Loucy (cell line): ENCODE results near the gene PPP4R4.

Experiments
- H2AFZ ChIP-seq: fragments of 200-600 bp; sonication (generic); 2 replicates; pipeline ENCODE4 v1.6.0; 2016; ENCODE audit warnings: antibody characterized with exemption, mild to moderate bottlenecking, low read length, moderate library complexity
- H3F3A ChIP-seq: fragments of 200-600 bp; 2 replicates; pipeline ENCODE4 v1.6.0; 2016; ENCODE audit warnings: antibody characterized with exemption, low read depth, mild to moderate bottlenecking
- H3K27me3 ChIP-seq: fragments of 200-600 bp; sonication (generic); 2 replicates; pipeline ENCODE4 v1.6.1; 2014; ENCODE audit warnings: low read length, mild to moderate bottlenecking; ENCODE audit not compliant: insufficient read depth, poor library complexity, severe bottlenecking
- H3K36me3 ChIP-seq: fragments of 200-600 bp; sonication (generic); 2 replicates; pipeline ENCODE4 v1.6.1; 2016; ENCODE audit warnings: low read length; ENCODE audit not compliant: insufficient read depth
- H3K4me1 ChIP-seq: fragments of 200-600 bp; sonication (generic); 2 replicates; pipeline ENCODE4 v1.5.1; 2014; ENCODE audit warnings: low read length, mild to moderate bottlenecking; ENCODE audit not compliant: insufficient read depth, poor library complexity, severe bottlenecking
- H3K4me2 ChIP-seq: fragments of 200-600 bp; sonication (generic); 2 replicates; pipeline ENCODE4 v1.6.0; 2014; ENCODE audit warnings: antibody characterized with exemption, low read length, low read depth, mild to moderate bottlenecking; ENCODE audit not compliant: poor library complexity, severe bottlenecking
- H3K4me3 ChIP-seq: fragments of 200-600 bp; sonication (generic); 2 replicates; pipeline ENCODE4 v1.5.1; 2014; ENCODE audit warnings: low read length, mild to moderate bottlenecking, mixed read lengths; ENCODE audit not compliant: poor library complexity, severe bottlenecking
- H3K79me2 ChIP-seq: fragments of 200-600 bp; sonication (generic); 2 replicates; pipeline ENCODE4 v1.6.1; 2014; ENCODE audit warnings: low read length; ENCODE audit not compliant: insufficient read depth
- H3K9ac ChIP-seq: fragments of 200-600 bp; sonication (generic); 2 replicates; pipeline ENCODE4 v1.6.0; 2014; ENCODE audit warnings: mild to moderate bottlenecking, low read depth, low read length, moderate library complexity; ENCODE audit not compliant: poor library complexity, severe bottlenecking
- H3K9me2 ChIP-seq: fragments of 200-600 bp; sonication (generic); replicated peaks from 2 replicates; pipeline ENCODE4 v1.6.1; 2016; ENCODE audit warnings: low read depth, low read length, mixed read lengths
- H3K9me3 ChIP-seq: fragments of 200-600 bp; sonication (generic); 2 replicates; pipeline ENCODE4 v1.6.1; 2014; ENCODE audit warnings: mild to moderate bottlenecking, antibody characterized with exemption, low read length, low read depth; ENCODE audit not compliant: insufficient read depth
- H4K20me1 ChIP-seq: fragments of 200-600 bp; sonication (generic); 2 replicates; pipeline ENCODE4 v1.6.0; 2014; ENCODE audit warnings: antibody characterized with exemption, low read length, mild to moderate bottlenecking; ENCODE audit not compliant: insufficient read depth, poor library complexity, severe bottlenecking
- CTCF ChIP-seq: fragments of 200-600 bp; sonication (generic); conservative IDR thresholded peaks from 2 replicates; pipeline ENCODE4 v1.5.1; 2014; ENCODE audit warnings: mild to moderate bottlenecking, antibody characterized with exemption, low read length
- EZH2phosphoT487 ChIP-seq: fragments of 200-600 bp; IDR thresholded peaks from 2 replicates; pipeline ENCODE4 v1.6.1; 2018; ENCODE audit warnings: antibody characterized with exemption, mild to moderate bottlenecking, moderate library complexity, borderline replicate concordance

Gene PPP4R4

GRCh38 chr14:94129758-94130414 is 44.2 kb upstream of the PPP4R4 start:
- H3K27me3 ChIP-seq, result no peaks in the 10 kb centered on the region
- H3K9ac ChIP-seq, result peak overlapping the region; percentile 65
- no peaks in the 10 kb centered on the region for H3K9me2 ChIP-seq
- peak overlapping the region; percentile 87 for H3K4me2 ChIP-seq
- H3K36me3 ChIP-seq, result no peaks in the 10 kb centered on the region
- peak overlapping the region; percentile 77 for H3K4me3 ChIP-seq
- peak overlapping the region; percentile 97 for H2AFZ ChIP-seq
- H3K79me2 ChIP-seq, result no peaks in the 10 kb centered on the region
- no peaks in the 10 kb centered on the region for H3K9me3 ChIP-seq
- H4K20me1 ChIP-seq, result no peaks in the 10 kb centered on the region
- no peaks in the 10 kb centered on the region for H3F3A ChIP-seq
- no peak for TF ChIP-seq EZH2phosphoT487
- TF ChIP-seq CTCF, result no peak
- peaks cover 5% of the 10 kb centered on the region for H3K4me1 ChIP-seq

GRCh38 chr14:94132285-94132887 is 41.7 kb upstream of the PPP4R4 start:
- Histone ChIP-seq H4K20me1 (no peaks in the 10 kb centered on the region), H3K36me3 (no peaks in the 10 kb centered on the region), H3F3A (no peaks in the 10 kb centered on the region), H3K27me3 (no peaks in the 10 kb centered on the region), H3K9me3 (peaks cover 4% of the 10 kb centered on the region; the same call in 1 of the 2 replicates), H2AFZ (no peak overlapping the region), H3K79me2 (no peaks in the 10 kb centered on the region), H3K4me2 (no peak overlapping the region), H3K4me1 (peaks cover 5% of the 10 kb centered on the region), H3K9me2 (no peaks in the 10 kb centered on the region), H3K4me3 (no peak overlapping the region), H3K9ac (no peak overlapping the region)
- TF ChIP-seq CTCF, result peak; percentile 85
- no peak for TF ChIP-seq EZH2phosphoT487

GRCh38 chr14:94135476-94135875 is 38.6 kb upstream of the PPP4R4 start:
- no peak overlapping the region for H3K4me3 ChIP-seq
- no peaks in the 10 kb centered on the region for H3K9me2 ChIP-seq
- H3K4me2 ChIP-seq, result no peak overlapping the region
- H3K79me2 ChIP-seq, result no peaks in the 10 kb centered on the region
- no peak overlapping the region for H3K9ac ChIP-seq
- H2AFZ ChIP-seq, result no peak overlapping the region
- H3K4me1 ChIP-seq, result peaks cover 4% of the 10 kb centered on the region
- H3K36me3 ChIP-seq, result no peaks in the 10 kb centered on the region
- TF ChIP-seq CTCF (no peak), EZH2phosphoT487 (no peak)
- no peaks in the 10 kb centered on the region for H3F3A ChIP-seq
- H3K27me3 ChIP-seq, result no peaks in the 10 kb centered on the region
- peaks cover 4% of the 10 kb centered on the region; the same call in 1 of the 2 replicates for H3K9me3 ChIP-seq
- no peaks in the 10 kb centered on the region for H4K20me1 ChIP-seq
